IMR-90 (cell line): Measurements from ENCODE around the gene POFUT2. TPM values are rescaled to one million over a fixed set of nuclear protein-coding genes. Genes with fewer than 3 reads are reported as not detected.

Source experiments
- ATAC-seq: fragments of 200-7000 bp; cut with Tn5 transposase; 2 replicates; pipeline ENCODE4 v1.9.1; 2020; ENCODE audit warnings: low read depth, mild to moderate bottlenecking, moderate library complexity
- BruUV-seq: library from RNA; stranded (reverse); fragments of 400-500 nt; replicated peaks from 2 replicates; lab custom pipeline; 2021; lab: Mats Ljungman, UMichigan
- CTCF ChIA-PET: fragments of 300-600 bp; formaldehyde crosslinking; extraction: SDS; loops from one replicate; lab custom pipeline; 2021; ENCODE audit warnings: antibody characterized with exemption; lab: Yijun Ruan, JAX
- POLR2A ChIA-PET: fragments of 300-600 bp; sonication (Branson Sonifier 250); formaldehyde crosslinking; loops from one replicate; lab custom pipeline; 2022; ENCODE audit warnings: antibody characterized with exemption; ENCODE audit not compliant: unreplicated experiment; lab: Charles Lee
- DNase-seq: peaks from one replicate; pipeline ENCODE4 v3.0.0; 2013
- H2AFZ ChIP-seq: replicated peaks from 2 replicates; pipeline ENCODE3; 2013; ENCODE audit warnings: low read length, mild to moderate bottlenecking; ENCODE audit not compliant: poor library complexity
- H2AK5ac ChIP-seq: 2 replicates; pipeline ENCODE4 v1.6.1; 2013; ENCODE audit warnings: low read depth, low read length, inconsistent platforms
- H2AK9ac ChIP-seq: replicated peaks from 2 replicates; pipeline ENCODE3; 2013; ENCODE audit warnings: mild to moderate bottlenecking, low read depth, low read length, moderate library complexity; ENCODE audit not compliant: poor library complexity
- H2BK120ac ChIP-seq: 2 replicates; pipeline ENCODE4 v1.6.1; 2013; ENCODE audit warnings: low read depth, low read length, inconsistent platforms
- H2BK15ac ChIP-seq: 3 replicates; pipeline ENCODE4 v1.6.1; 2013; ENCODE audit warnings: low read depth, low read length, inconsistent platforms
- H2BK20ac ChIP-seq: 2 replicates; pipeline ENCODE4 v1.6.1; 2013; ENCODE audit warnings: low read depth, mild to moderate bottlenecking, inconsistent platforms, low read length, moderate library complexity
- H2BK5ac ChIP-seq: 2 replicates; pipeline ENCODE4 v1.6.1; 2013; ENCODE audit warnings: mild to moderate bottlenecking, low read depth, low read length, inconsistent platforms; ENCODE audit not compliant: poor library complexity, severe bottlenecking
- H3K14ac ChIP-seq: replicated peaks from 2 replicates; pipeline ENCODE4 v1.6.1; 2013; ENCODE audit warnings: low read depth, low read length, inconsistent platforms
- H3K18ac ChIP-seq: 2 replicates; pipeline ENCODE4 v1.6.1; 2013; ENCODE audit warnings: low read depth, low read length, control low read depth
- H3K23ac ChIP-seq: 2 replicates; pipeline ENCODE4 v1.6.1; 2013; ENCODE audit warnings: low read depth, low read length, inconsistent platforms
- H3K27ac ChIP-seq: 2 replicates; pipeline ENCODE4 v1.5.1; 2013; ENCODE audit warnings: mild to moderate bottlenecking, control low read depth, low read length; ENCODE audit not compliant: insufficient read depth
- H3K27me3 ChIP-seq: 2 replicates; pipeline ENCODE4 v1.6.1; 2013; ENCODE audit warnings: low read length; ENCODE audit not compliant: control insufficient read depth, insufficient read depth
- H3K36me3 ChIP-seq: 2 replicates; pipeline ENCODE4 v1.6.1; 2013; ENCODE audit warnings: low read length, mixed read lengths; ENCODE audit not compliant: control insufficient read depth, insufficient read depth
- H3K4ac ChIP-seq: 2 replicates; pipeline ENCODE4 v1.6.1; 2013; ENCODE audit warnings: low read depth, low read length, inconsistent platforms
- H3K4me1 ChIP-seq: 2 replicates; pipeline ENCODE4 v1.6.1; 2013; ENCODE audit warnings: low read length, mixed read lengths; ENCODE audit not compliant: control insufficient read depth, insufficient read depth
- H3K4me2 ChIP-seq: 2 replicates; pipeline ENCODE4 v1.6.1; 2013; ENCODE audit warnings: low read depth, mild to moderate bottlenecking, control low read depth, low read length, moderate library complexity
- H3K4me3 ChIP-seq: 2 replicates; pipeline ENCODE4 v1.5.1; 2013; ENCODE audit warnings: low read depth, mild to moderate bottlenecking, control low read depth, low read length, moderate library complexity; ENCODE audit not compliant: insufficient read depth
- H3K56ac ChIP-seq: 2 replicates; pipeline ENCODE4 v1.6.1; 2013; ENCODE audit warnings: low read length, inconsistent platforms; ENCODE audit not compliant: insufficient read depth; ENCODE audit errors: extremely low read depth
- H3K79me1 ChIP-seq, 2 experiments: 2 replicates each; pipeline ENCODE4 v1.6.1; 2013; ENCODE audit warnings: low read length in 2 of 2, inconsistent platforms in 1 of 2, low read depth in 1 of 2
- H3K9ac ChIP-seq: 2 replicates; pipeline ENCODE4 v1.6.1; 2013; ENCODE audit warnings: low read depth, low read length, control low read depth
- H3K9me1 ChIP-seq: 2 replicates; pipeline ENCODE4 v1.6.1; 2013; ENCODE audit warnings: low read length, inconsistent platforms; ENCODE audit not compliant: insufficient read depth
- H3K9me3 ChIP-seq: 2 replicates; pipeline ENCODE4 v1.6.1; 2013; ENCODE audit warnings: low read length; ENCODE audit not compliant: control insufficient read depth, insufficient read depth
- H4K20me1 ChIP-seq: 2 replicates; pipeline ENCODE4 v1.6.1; 2013; ENCODE audit warnings: low read length, inconsistent platforms; ENCODE audit not compliant: insufficient read depth
- H4K5ac ChIP-seq: 2 replicates; pipeline ENCODE4 v1.6.1; 2013; ENCODE audit warnings: mild to moderate bottlenecking, low read depth, low read length, control low read depth
- H4K8ac ChIP-seq, 2 experiments: 2 replicates each; pipeline ENCODE4 v1.6.1; 2013; ENCODE audit warnings: low read depth in 2 of 2, low read length in 2 of 2, control low read depth in 1 of 2, inconsistent platforms in 1 of 2
- H4K91ac ChIP-seq: 2 replicates; pipeline ENCODE4 v1.6.1; 2013; ENCODE audit warnings: low read depth, low read length, inconsistent platforms; ENCODE audit not compliant: insufficient read depth
- BHLHE40 ChIP-seq: fragments of 150-350 bp; IDR thresholded peaks from 2 replicates; pipeline ENCODE4 v1.6.1; 2016; ENCODE audit warnings: mild to moderate bottlenecking, low read depth, low read length
- CEBPB ChIP-seq: IDR thresholded peaks from 2 replicates; pipeline ENCODE4 v1.6.1; 2012; ENCODE audit warnings: low read depth, low read length, improper control_type of control experiment
- CHD1 ChIP-seq: IDR thresholded peaks from 2 replicates; pipeline ENCODE4 v1.6.1; 2012; ENCODE audit warnings: low read depth, low read length, improper control_type of control experiment
- FOS ChIP-seq: fragments of 150-350 bp; IDR thresholded peaks from 2 replicates; pipeline ENCODE4 v1.6.1; 2016; ENCODE audit warnings: low read depth, low read length
- MAFK ChIP-seq: IDR thresholded peaks from 2 replicates; pipeline ENCODE4 v1.6.1; 2012; ENCODE audit warnings: low read depth, low read length, improper control_type of control experiment
- POLR2A ChIP-seq: IDR thresholded peaks from 2 replicates; pipeline ENCODE4 v1.6.1; 2012; ENCODE audit warnings: mild to moderate bottlenecking, low read depth, low read length
- RCOR1 ChIP-seq: IDR thresholded peaks from 2 replicates; pipeline ENCODE4 v1.6.1; 2012; ENCODE audit warnings: mild to moderate bottlenecking, low read length, improper control_type of control experiment; ENCODE audit not compliant: insufficient replicate concordance
- SMC3 ChIP-seq: fragments of 150-350 bp; IDR thresholded peaks from 2 replicates; pipeline ENCODE4 v1.6.1; 2016; ENCODE audit warnings: low read depth, mild to moderate bottlenecking, antibody characterized with exemption, low read length, moderate library complexity
- WGBS, 2 experiments: methylation state at CpG; one replicate each; pipeline versions ENCODE4 v1.1.5 to v1.1.7; 2013; ENCODE audit warnings: missing lambda C conversion rate in 2 of 2; ENCODE audit not compliant: insufficient read length in 1 of 2; ENCODE audit errors: extremely low coverage in 2 of 2; 5-methylcytosine and 5-hydroxymethylcytosine counted together
- dilution Hi-C: fragments of 300-500 bp; cut with HindIII; formaldehyde crosslinking; loops from one replicate; pipeline ENCODE4 v1.14.3; 2018; ENCODE audit warnings: low sequenced_read_pairs; ENCODE audit not compliant: unreplicated experiment
- in situ Hi-C: fragments of 300-500 bp; cut with MboI; formaldehyde crosslinking; loops from 3 replicates; pipeline ENCODE4 v1.14.3; 2019; ENCODE audit warnings: low sequenced_read_pairs, inconsistent platforms, mixed read lengths
- intact Hi-C: fragments of 100-400 bp; cut with micrococcal nuclease; formaldehyde crosslinking; loops from 2 replicates; pipeline ENCODE4 v1.10.0; 2022
- polyA plus RNA-seq, 3 experiments: library from polyadenylated mRNA; depleted of rRNA; stranded (reverse); fragments of >200 nt; gene quantifications; 2 replicates each; pipeline ENCODE4 v1.2.3, GENCODE V29; 2012; ENCODE audit warnings: low replicate concordance in 1 of 3
- total RNA-seq: library from RNA; depleted of rRNA; stranded (reverse); fragments of >200 nt; gene quantifications from 2 replicates; pipeline ENCODE4 v1.2.3, GENCODE V29; 2012
- TF ChIP-seq, protein P1 (sequence below): fragments of 150-350 bp; IDR thresholded peaks from 2 replicates; pipeline ENCODE4 v1.6.1; 2017; ENCODE audit warnings: mild to moderate bottlenecking, antibody characterized with exemption, low read length, low read depth
- TF ChIP-seq, protein P2 (sequence below): fragments of 150-350 bp; IDR thresholded peaks from 2 replicates; pipeline ENCODE4 v1.6.1; 2016; ENCODE audit warnings: low read depth, mild to moderate bottlenecking, low read length, moderate library complexity, borderline replicate concordance

The POFUT2 gene
- total and polyA plus RNA-seq, 2 of the 4 experiments (the other 2 are of a cell fraction): 18.8 to 59.3 TPM

DNA sequence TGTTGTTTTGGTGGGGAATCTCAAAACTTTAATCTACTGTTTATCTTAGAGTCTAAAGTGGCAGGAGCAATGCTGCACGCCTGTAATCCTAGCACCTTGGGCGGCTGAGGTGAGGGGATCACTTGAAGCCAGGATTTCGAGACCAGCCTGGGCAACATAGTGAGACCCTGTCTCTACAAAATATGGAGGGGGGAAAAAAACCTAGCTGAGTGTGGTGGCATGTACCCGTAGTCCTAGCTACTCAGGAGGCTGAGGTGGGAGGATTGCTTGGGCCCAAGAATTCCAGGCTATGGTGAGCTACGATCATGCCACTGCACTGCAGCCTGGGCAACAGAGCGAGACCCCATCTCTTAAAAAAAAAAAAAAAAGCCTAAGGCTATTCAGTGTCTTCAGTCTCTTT lies 38.1 kb downstream of the POFUT2 start:
- intact Hi-C loops: no loop called here
- H3K4me1 ChIP-seq: peaks cover 4% of the 10 kb centered on the region
- dilution Hi-C loops: no loop called here
- no peak overlapping the region for H2BK15ac ChIP-seq
- H2AK9ac ChIP-seq: no peak overlapping the region
- no peak overlapping the region for H3K4me3 ChIP-seq
- no peak overlapping the region for H3K18ac ChIP-seq
- no peak overlapping the region for H2AFZ ChIP-seq
- H3K27me3 ChIP-seq: peaks cover 27% of the 10 kb centered on the region
- no peak overlapping the region for H2BK20ac ChIP-seq
- no peak overlapping the region for H3K9ac ChIP-seq
- H2BK120ac ChIP-seq: no peak overlapping the region
- no peaks in the 10 kb centered on the region for H4K20me1 ChIP-seq
- no peak for TF ChIP-seq POLR2A
- TF ChIP-seq BHLHE40: no peak
- TF ChIP-seq, protein P1, sequence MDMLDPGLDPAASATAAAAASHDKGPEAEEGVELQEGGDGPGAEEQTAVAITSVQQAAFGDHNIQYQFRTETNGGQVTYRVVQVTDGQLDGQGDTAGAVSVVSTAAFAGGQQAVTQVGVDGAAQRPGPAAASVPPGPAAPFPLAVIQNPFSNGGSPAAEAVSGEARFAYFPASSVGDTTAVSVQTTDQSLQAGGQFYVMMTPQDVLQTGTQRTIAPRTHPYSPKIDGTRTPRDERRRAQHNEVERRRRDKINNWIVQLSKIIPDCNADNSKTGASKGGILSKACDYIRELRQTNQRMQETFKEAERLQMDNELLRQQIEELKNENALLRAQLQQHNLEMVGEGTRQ: no peak
- TF ChIP-seq FOS: no peak
- no peak for TF ChIP-seq CHD1
- no peak for TF ChIP-seq RCOR1
- TF ChIP-seq, protein P2, sequence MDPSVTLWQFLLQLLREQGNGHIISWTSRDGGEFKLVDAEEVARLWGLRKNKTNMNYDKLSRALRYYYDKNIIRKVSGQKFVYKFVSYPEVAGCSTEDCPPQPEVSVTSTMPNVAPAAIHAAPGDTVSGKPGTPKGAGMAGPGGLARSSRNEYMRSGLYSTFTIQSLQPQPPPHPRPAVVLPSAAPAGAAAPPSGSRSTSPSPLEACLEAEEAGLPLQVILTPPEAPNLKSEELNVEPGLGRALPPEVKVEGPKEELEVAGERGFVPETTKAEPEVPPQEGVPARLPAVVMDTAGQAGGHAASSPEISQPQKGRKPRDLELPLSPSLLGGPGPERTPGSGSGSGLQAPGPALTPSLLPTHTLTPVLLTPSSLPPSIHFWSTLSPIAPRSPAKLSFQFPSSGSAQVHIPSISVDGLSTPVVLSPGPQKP: no peak
- TF ChIP-seq SMC3: no peak
- no peak for TF ChIP-seq MAFK
- TF ChIP-seq CEBPB: no peak
- no peak overlapping the region for H3K27ac ChIP-seq
- H3K56ac ChIP-seq: no peak overlapping the region
- H4K91ac ChIP-seq: no peak overlapping the region
- DNase-seq: no peak
- H3K4me2 ChIP-seq: no peak overlapping the region
- ChIA-PET POLR2A (no interaction called here), CTCF (interaction anchor here (2.3 kb wide), 1 partner anchor 109 kb away, joined by 6 read pairs; no protein-coding TSS in a partner anchor)
- H4K5ac ChIP-seq: no peak overlapping the region
- H4K8ac ChIP-seq: no peak overlapping the region
- no peak overlapping the region for H2BK5ac ChIP-seq
- H3K9me3 ChIP-seq: peaks cover 12% of the 10 kb centered on the region
- no peak overlapping the region for H3K4ac ChIP-seq
- BruUV-seq: no TSS peak
- no peaks in the 10 kb centered on the region for H3K9me1 ChIP-seq
- H3K14ac ChIP-seq: no peak overlapping the region
- no peak overlapping the region for H2AK5ac ChIP-seq
- no peaks in the 10 kb centered on the region for H3K79me1 ChIP-seq
- no peak overlapping the region for H3K23ac ChIP-seq
- H3K36me3 ChIP-seq: no peaks in the 10 kb centered on the region
- ATAC-seq: no peak
- WGBS, 2 experiments: 100% methylated on average over 1 of the region's 6 CpGs; no CpG with 5 or more reads in 1 of the 2 experiments
- in situ Hi-C loops: no loop called here
